ENCODE measurements around the gene ADAMTS8.

The ADAMTS8 gene

DNA sequence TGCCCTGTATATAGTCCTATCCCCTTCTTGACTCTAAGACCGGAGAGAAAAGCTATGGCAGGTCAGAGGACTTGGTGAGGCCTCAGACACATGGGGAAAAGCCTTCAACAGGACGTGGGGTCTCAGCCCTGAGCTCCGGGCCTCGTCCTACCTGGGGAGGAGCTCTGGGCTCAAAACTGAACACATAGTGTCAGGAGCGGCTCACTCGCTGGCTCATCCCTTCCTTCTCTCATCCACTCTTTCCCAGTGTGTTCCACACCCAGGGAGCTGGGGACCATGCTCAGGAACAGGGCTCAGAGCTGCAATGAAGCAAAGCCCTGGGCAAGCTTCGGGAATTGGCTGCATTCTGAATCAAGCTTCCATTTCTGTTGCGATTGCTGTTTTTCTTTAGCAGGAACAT is 34.5 kb upstream of the ADAMTS8 start:
- DNase-seq (ENCODE audit: low read depth in 2 of 2) = no peak

DNA sequence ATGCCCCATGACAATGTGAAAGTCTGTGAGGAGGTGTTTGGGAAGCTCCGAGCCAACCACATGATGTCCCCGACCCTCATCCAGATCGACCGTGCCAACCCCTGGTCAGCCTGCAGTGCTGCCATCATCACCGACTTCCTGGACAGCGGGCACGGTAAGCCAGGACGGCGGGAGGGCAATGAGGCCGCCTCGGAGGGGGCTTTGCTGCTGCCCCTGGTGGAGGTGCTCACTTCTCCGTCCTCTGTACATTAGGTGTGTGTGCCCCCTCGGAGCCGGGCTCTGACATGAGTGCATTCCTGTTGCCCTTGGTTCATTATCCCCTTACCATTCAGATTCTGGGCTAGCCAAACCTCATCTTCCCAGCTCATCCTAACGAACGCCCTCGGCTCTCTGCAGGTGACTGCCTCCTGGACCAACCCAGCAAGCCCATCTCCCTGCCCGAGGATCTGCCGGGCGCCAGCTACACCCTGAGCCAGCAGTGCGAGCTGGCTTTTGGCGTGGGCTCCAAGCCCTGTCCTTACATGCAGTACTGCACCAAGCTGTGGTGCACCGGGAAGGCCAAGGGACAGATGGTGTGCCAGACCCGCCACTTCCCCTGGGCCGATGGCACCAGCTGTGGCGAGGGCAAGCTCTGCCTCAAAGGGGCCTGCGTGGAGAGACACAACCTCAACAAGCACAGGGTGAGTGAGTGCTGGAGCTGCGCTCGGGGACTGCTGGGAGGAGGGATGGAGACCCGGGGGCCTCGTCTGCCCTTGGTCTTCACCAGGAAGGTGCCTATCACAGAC is 33.9 kb upstream of the ADAMTS8 start:
- no peak for DNase-seq (ENCODE audit: low read depth in 2 of 2)

DNA sequence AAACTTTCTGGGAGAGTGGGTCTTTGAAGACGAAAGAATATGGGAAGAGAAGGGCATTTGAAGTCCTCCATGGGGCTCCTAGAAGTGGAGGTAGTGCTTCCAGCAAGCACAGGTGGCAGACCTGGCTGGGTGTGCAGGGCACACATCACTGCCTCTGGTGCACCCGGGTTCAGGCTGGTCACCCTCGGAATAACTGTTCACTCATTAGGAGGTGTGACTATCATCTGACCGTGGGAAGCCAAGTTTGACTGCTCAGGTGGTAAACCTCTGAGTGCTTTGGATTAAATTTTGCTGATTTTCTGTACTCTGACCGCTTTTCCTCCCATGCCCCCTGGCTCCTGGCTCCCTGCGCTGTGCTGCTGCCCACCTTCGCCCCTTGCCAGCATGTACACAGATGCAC is 31.1 kb upstream of the ADAMTS8 start:
- DNase-seq (ENCODE audit: low read depth in 2 of 2) = no peak

DNA sequence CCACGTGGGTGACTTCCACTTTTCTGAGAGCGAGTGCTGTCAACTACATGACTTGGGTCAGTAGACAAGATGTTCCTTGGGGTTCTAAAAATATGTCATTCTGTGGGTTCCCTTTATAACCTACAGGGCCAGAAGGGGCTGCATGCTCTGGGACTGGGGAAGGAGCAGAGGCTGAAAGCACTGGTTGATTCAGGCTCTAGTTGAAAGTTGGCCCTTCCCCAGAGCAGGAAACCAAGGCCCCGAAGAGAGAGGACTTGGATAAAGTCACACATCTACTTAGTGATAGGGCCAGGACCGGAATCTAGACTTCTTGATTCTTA is 30.0 kb upstream of the ADAMTS8 start:
- DNase-seq (ENCODE audit: low read depth in 2 of 2) = no peak

DNA sequence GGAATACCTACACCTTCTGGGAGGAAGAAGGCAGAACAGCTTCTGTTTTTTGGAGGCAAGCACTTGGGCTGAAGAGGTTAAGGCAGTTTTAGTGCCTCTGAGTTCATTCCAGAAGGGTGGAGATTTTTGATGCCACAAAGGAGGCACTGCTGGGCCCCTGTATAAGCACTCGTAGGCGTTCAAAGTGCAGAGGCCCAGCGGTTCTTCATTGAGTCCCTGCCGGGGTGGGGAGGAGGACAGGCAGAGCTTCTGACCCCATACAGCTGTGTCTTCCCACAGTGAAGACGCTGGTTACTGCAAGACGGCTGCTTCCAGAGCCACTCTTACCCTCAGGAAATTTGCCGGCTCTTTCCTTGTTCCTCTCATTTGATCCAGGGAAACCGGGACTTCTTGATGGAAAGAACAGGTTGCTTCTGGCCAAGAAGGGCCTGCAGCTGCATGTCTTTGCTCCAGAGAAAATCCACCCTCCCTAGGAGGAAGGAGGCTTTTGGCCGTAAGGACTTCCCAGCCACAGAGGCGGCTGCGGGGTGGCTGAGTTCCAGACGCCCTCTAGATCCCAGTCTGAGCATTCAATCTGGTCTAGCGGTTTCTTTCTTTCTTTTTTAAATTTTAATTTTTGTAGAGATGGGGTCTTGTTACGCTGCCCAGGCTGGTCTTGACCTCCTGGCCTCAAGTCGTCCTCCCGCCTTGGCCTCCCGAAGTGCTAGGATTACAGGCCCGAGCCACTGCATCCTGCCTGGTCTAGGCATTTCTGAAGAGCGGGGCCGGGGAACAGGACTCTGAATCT is 29.4 kb upstream of the ADAMTS8 start:
- no peak for DNase-seq (ENCODE audit: low read depth in 2 of 2)

DNA sequence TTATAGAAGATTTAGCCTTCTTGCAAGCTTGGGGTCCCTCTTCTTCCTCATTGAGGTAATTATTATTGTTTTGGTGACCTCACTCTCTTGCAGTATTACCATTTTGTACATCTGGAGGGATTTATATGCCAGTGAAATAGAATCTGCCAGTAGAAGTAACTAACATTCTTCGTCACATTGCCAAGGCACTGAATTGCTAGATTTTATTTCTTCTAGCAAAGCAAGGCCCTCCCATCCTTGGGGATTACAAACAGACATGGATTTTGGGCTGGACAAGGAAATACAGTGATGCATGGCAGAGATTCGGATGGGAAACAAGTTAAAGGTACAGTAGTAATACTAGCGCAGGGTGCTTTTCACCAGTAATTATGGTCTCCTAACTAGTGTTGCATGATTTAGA is 27.9 kb upstream of the ADAMTS8 start:
- no peak for DNase-seq (ENCODE audit: low read depth in 2 of 2)

DNA sequence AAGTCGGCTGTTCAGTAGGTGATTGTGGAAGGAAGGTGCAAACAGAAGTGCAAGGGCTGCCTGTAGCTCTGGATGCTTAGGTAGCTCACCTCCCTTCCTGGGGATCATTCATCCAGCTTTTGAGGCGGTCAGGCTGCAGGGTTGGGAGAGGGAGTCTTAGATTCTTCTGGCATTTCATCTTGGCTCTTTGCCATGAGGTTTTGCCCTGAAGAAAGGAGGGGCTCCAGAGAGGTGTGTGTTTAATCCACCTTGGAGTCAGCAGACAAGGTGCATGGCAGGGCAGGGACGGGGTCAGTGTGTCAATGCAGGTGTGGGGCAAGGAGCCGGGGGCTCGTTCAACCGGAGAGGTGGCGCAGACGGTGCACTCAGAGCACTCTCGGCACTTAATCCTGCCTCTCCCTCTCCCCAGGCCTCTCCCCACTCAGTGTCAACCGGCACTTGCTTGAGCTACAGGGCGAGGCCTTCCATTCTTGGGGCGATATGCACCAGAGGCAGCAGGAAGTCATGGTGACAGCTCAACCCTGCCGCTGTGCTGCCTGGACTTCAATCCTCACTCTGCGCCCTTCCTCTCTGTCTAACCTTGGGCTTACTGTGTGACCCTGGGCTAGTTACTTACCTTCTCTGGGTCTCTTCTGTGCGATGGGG is 27.2 kb upstream of the ADAMTS8 start:
- DNase-seq (ENCODE audit: low read depth in 2 of 2) = no peak

DNA sequence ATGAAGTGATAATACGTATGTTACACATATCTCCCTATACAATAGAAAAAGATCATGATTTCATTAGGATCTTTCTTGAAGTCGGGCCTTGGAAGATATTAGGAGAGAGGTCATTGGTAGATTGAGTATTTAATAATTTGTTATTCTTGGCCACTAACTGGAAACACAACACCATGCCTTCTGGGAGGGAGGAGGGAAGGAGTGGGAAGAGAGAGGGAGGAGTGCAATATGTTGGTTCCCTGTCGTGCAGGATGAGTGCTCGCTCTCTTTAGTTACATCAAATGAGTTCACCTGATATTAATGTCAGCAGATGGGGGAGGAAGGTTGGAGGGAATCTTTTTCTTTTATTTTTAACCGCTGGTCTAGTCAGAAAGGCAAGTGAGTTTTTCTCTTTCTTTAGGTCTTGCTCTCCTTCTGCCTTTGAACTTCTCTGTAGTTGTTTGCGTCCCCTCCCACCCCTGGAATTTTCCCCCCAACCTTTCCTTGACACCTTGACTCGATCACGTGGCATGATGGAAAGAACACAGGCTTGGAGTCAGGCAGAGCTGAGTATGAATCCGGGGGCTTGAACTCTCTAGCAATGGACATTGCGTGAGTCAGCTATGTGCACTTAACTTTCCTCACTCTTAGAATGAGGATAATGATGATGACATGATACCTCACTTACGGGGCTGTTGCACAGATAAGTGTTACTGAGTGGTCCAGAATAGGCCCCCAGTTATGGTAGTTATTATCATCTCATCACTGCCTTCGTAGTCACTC is 26.3 kb upstream of the ADAMTS8 start:
- no peak for DNase-seq (ENCODE audit: low read depth in 2 of 2)

DNA sequence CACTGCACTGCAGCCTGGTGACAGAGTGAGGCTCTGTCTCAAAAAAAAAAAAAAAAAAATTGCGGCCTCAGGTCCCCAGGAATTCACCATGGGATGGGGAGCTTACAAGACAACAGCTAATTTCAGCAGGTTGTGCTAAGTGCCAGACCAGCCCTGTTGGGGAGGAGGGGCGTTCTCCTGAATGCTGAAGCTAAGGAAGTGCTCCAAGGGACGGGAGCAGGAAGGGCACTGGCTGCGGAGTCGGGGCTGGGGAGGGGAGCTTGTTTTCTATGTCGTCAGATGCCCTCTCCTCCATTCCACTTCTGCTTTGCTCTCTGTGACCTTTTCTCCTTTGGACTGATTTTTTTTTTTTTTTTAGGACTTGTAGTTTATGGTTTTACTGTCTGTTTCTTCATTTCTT is 24.5 kb upstream of the ADAMTS8 start:
- no peak for DNase-seq (ENCODE audit: low read depth in 2 of 2)

DNA sequence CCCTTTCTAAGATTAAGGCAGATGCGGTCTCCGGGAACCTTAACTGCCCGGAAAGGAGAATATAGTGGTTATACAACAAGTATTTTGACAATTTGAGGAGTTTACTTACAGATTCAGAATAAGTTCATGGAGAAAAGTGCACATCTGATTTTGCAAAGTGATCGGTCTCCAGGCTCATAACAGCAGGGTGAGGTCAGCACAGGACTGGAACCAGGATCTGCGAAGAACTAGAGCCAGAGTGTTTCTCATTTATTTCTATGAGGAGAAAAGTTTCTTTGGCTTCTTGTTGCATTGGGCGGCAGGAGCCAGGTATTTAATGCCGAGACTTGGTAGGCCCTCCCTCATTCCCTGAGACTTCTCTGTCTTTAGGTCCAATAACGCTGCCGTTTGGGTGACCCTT is 23.8 kb upstream of the ADAMTS8 start:
- no peak for DNase-seq (ENCODE audit: low read depth in 2 of 2)

DNA sequence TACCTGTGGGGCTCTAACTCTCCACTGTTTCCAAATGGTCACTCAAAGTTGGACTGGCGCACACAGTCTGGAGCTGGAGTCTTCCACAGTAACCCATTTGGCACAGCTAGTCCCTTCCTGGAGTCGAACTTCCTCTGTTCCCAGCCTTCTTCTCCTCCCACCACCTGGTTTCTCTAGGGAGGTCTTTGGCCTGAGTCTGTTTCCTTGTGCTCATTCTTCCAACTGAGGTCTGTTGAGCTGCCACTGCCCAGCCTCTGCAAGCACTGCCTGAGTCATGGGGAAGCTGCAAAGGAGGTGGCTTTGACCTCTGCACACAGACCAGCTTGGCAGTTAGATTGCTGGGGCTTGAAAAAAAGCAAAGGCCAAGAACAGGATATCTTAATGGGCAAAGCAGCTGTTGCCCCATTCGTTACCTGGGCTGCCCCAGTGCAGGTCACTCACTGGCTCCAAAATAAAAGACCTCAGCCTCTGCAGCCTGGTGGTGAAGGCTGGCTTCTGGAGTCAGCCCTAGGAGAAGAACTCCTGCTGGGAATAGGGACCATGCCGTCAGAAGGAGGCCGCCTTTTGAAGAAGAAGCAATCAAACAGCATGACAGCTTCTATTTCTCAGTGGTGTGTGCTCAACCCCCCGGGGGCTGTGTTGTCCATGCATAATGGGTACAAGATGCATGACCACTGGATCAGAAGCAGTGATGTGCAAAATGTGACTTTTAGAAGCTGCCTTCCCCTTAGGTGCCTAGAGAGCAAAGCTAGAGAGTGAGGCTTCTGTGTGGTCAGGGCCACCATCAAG is 23.0 kb upstream of the ADAMTS8 start:
- DNase-seq (ENCODE audit: low read depth in 2 of 2) = no peak

DNA sequence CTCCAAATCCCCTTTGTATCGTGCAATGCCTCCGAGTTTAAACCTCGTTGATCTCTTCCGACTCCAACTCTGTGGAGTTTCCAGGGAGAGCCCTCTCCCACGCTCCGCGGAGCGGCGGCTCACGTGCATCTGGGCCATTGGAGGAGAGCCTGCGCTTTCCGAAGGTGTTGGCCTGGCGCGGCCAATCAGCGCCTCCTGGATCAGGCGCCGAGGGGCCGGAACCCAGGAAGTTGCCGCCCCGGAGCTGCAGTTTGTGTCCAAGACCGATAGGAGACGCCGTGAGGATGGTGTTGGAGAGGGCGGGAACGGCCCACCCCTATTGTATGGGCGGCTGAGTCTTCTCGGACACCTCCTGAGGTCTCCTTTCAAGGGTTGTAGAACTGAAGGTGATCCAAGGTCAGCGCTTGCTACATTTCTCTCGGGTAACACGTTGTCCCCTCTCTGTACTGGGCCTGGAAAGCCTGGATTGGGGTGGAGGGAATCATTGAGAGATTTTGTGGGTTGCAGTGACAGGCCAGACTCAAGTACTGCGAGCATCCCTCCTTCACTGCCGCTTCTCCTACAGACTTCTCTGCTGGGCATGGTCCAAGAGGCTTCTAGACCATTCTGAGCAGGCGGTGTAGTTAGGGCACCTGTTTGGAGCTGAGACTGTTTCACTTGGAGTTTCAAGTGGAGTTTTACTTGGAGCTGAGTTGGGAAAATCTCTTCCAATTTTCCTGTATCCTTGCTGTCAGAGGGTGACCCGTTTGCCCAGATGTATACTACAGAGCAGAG is 21.8 kb upstream of the ADAMTS8 start:
- no peak for DNase-seq (ENCODE audit: low read depth in 2 of 2)

DNA sequence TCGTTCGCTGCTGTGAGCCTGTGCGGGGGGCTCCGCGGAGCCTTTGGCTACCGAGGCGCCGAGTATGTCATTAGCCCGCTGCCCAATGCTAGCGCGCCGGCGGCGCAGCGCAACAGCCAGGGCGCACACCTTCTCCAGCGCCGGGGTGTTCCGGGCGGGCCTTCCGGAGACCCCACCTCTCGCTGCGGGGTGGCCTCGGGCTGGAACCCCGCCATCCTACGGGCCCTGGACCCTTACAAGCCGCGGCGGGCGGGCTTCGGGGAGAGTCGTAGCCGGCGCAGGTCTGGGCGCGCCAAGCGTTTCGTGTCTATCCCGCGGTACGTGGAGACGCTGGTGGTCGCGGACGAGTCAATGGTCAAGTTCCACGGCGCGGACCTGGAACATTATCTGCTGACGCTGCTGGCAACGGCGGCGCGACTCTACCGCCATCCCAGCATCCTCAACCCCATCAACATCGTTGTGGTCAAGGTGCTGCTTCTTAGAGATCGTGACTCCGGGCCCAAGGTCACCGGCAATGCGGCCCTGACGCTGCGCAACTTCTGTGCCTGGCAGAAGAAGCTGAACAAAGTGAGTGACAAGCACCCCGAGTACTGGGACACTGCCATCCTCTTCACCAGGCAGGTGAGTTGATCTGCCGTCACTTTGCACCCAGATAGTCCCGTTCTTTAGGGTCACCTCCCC is 21.0 kb upstream of the ADAMTS8 start:
- no peak for DNase-seq (ENCODE audit: low read depth in 2 of 2)

DNA sequence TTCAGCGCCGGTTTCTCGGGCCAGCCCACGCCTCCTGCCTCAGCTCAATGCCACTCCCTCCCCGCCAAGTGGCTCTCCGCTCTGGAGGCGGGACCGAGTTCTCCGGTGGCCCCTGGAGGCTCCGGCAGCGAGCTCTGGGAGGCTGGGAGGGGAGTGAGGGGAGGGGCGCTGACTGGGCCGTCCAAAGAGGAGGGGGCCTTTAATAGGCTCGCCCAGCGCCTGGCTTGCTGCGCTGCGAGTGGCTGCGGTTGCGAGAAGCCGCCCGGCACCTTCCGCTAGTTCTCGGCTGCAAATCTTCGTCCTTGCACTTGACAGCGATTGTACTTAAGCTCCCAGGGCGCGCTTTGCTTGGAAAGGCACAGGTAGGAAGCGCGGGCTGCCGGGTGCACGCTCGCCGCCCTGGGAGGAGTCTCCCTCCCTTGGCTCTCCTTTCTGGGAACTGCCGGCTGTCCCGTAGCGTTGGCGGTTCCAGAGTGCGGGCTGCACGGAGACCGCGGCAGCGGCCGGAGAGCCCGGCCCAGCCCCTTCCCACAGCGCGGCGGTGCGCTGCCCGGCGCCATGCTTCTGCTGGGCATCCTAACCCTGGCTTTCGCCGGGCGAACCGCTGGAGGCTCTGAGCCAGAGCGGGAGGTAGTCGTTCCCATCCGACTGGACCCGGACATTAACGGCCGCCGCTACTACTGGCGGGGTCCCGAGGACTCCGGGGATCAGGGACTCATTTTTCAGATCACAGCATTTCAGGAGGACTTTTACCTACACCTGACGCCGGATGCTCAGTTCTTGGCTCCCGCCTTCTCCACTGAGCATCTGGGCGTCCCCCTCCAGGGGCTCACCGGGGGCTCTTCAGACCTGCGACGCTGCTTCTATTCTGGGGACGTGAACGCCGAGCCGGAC is 20.3 kb upstream of the ADAMTS8 start, which contains the start of gene ADAMTS15:
Gene ADAMTS15 (plus strand): TSS at position 230 of the 894 bp plus-strand sequence. CDS start 329 bp downstream, at position 559.
- no peak for DNase-seq (ENCODE audit: low read depth in 2 of 2)

DNA sequence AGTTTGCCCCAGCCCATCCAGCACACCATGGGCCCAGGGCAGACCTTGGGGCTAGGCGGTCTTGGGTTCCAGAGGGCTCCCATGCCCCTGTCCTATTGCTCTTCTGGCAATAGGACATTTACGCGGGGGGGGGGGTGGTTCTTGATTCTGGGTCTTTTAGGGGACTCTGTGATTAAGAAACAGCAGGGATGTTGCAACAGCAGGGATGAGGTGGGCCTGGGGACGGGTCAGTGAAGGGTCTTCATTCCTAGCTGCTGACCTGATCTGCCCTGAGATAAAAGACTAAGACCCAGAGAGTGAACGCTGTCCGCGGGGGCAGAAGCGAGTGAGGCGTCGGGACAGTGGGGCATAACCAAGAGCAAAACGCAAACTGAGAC is 19.6 kb upstream of the ADAMTS8 start:
- no peak for DNase-seq (ENCODE audit: low read depth in 2 of 2)

DNA sequence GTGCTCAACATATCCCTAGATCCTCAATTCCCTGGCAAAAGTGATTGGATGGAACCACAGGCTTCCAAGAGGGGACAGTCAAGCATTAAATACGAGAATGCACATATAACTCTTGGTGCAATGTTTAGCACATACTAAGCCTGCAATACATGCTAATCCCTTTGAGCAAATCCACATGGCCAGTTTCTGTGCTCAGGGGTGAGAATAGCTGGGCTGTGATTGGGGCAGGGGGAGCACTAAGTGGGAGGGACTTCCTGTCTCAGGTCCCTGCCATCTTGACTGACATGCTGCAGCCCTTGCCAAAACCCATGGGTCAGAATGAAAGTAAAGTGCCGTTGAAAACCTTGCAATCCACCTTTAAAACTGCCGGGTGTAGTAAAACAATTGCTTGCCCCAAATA is 17.4 kb upstream of the ADAMTS8 start:
- DNase-seq (ENCODE audit: low read depth in 2 of 2) = no peak

DNA sequence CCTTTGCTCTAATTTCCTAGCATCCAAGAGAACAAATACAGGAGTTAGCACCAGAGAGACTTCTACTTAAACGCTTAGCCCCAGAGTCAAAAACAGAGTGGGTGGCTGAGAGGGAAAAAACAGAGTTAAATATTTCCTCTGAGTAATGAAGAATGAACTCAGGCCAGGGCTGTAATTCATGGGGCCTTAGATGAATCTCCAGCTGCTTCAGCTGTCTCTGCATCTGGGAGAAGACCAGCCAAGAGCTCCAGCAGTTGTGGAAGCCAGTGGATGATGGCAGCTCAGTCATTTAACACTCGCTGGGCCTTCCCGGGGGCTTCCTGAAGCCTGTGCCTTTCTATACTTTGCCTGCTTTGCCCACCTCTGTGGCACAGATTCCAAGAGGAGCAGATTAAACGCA is 14.3 kb upstream of the ADAMTS8 start:
- no peak for DNase-seq (ENCODE audit: low read depth in 2 of 2)

DNA sequence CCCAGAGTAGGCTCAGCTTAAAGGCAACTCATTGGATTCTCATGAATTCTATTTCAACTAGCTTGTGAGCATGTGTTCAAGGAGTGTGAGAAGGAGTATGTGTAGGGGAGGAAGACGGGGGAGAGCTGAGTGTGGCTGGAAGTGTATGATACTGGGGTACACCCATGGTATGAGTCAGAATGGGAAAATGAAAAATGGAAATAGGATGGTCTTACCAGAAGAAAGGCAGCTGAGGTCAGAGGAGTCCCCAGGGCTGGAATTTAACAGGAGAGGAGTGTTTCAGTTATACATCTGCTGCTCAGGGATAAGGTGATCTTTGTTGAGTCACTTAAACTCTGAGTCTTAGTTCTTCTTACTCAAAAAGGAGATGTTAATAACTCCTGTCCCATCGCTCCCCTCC is 13.3 kb upstream of the ADAMTS8 start:
- no peak for DNase-seq (ENCODE audit: low read depth in 2 of 2)

DNA sequence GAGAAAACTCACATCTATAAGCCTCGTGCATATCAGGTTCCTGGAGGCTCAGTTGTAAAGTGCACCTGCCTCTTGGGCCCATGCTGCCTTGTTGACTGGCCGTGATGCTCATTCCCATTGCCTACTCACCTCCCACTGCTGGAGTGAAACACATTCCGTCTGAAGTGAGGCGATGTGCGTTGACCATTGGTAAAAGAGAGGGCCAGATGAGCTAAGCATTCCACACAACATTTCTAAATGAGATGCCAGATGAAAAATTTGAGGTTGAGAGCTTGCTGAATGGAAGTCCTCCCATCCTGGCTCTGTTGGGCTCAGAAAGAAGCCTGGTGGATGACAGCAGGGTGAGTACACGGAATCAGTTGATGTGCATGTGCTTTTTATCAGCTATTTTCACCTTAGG is 11.5 kb upstream of the ADAMTS8 start:
- no peak for DNase-seq (ENCODE audit: low read depth in 2 of 2)
